ENCODE measurements around the gene ZFP36L1. TPM values are rescaled to one million over a fixed set of nuclear protein-coding genes. Genes with fewer than 3 reads are reported as not detected.

The ZFP36L1 gene
- total and polyA plus RNA-seq, 2 of the 13 experiments (the other 11 are each of a cell fraction or from before 2014, with no cell fraction given), result 7.4 to 10.2 TPM

- Histone ChIP-seq H3K79me2 (ENCODE audit: insufficient read depth, low read length) (no peaks in the 10 kb centered on the region), H3K27me3 (ENCODE audit: control insufficient read depth in 1 of 2, insufficient read depth in 2 of 2, low read length in 2 of 2) (no peaks in the 10 kb centered on the region), H3K4me3 (replicated peaks in 1 of 3; ENCODE audit: insufficient read depth in 1 of 3, low read depth in 2 of 3, low read length in 3 of 3) (no peak overlapping the region), H4K20me1 (ENCODE audit: insufficient read depth, low read length) (no peaks in the 10 kb centered on the region), H3K9me3 (ENCODE audit: low read length) (no peaks in the 10 kb centered on the region), H2AFZ (ENCODE audit: low read length) (no peak overlapping the region), H3K27ac (ENCODE audit: extremely low read length, insufficient read depth, low read length) (no peak overlapping the region), H3K36me3 (replicated peaks in 1 of 2; ENCODE audit: control insufficient read depth in 1 of 2, insufficient read depth in 2 of 2, low read length in 2 of 2) (no peaks in the 10 kb centered on the region), H3K4me1 (ENCODE audit: insufficient read depth, low read length) (peaks cover 91% of the 10 kb centered on the region), H3K4me2 (ENCODE audit: low read depth, low read length) (no peak overlapping the region; the same call in 1 of the 2 replicates), H3K9ac (ENCODE audit: insufficient read depth, low read depth, low read length) (no peak overlapping the region)
- ChIA-PET POLR2A (interaction anchor here (1.2 to 4.4 kb wide), 3 partner anchors 15 to 24 kb away, joined by 3 to 39 read pairs (median 17); no protein-coding TSS in a partner anchor), CTCF (ENCODE audit: low intra/inter-chr PET ratio, low total read pairs) (no interaction called here)
- intact Hi-C loops (cut with micrococcal nuclease; ENCODE audit: unreplicated experiment) (no loop called here), in situ Hi-C loops (cut with HindIII; ENCODE audit: extremely low pct_ligation_motif_present, low pct_unique_long_range_greater_than_20kb) (no loop called here)
- BruUV-seq (replicated peaks), result no TSS peak
- no peak for FAIRE-seq
- WGBS (ENCODE audit: low lambda C conversion rate), result 58% methylated on average over 5 of the region's 5 CpGs
- ATAC-seq, result no peak
- no peak for DNase-seq (ENCODE audit: low spot score)
- TF ChIP-seq DNMT3B (CRISPR knock-in tag; conservative IDR thresholded peaks at IDR 0.05) (no peak), ZFAT (CRISPR knock-in tag; conservative IDR thresholded peaks at IDR 0.05) (no peak), ZNF160 (CRISPR knock-in tag; IDR thresholded peaks at IDR 0.05) (no peak), ZNF574 (CRISPR knock-in tag; IDR thresholded peaks at IDR 0.05) (no peak), NR1H2 (CRISPR knock-in tag; IDR thresholded peaks at IDR 0.05; ENCODE audit: borderline replicate concordance, low read depth) (no peak), XRCC5 (optimal IDR thresholded peaks at IDR 0.05; ENCODE audit: low read length) (no peak), REST (IDR thresholded peaks at IDR 0.05; ENCODE audit: borderline replicate concordance in 1 of 2, low read depth in 1 of 2, low read length in 2 of 2) (no peak), PLSCR1 (CRISPR knock-in tag; IDR thresholded peaks at IDR 0.05; ENCODE audit: borderline replicate concordance) (no peak), SIN3A (IDR thresholded peaks at IDR 0.05; ENCODE audit: borderline replicate concordance, low read depth, low read length) (no peak), FOXP1 (IDR thresholded peaks at IDR 0.05) (no peak), FOXP1 (CRISPR knock-in tag; IDR thresholded peaks at IDR 0.05) (no peak), ZNF3 (CRISPR knock-in tag; IDR thresholded peaks at IDR 0.05) (no peak), TRIM24 (CRISPR knock-in tag; IDR thresholded peaks at IDR 0.05) (no peak), CHD2 (IDR thresholded peaks at IDR 0.05; ENCODE audit: low read depth, low read length) (no peak), NCOR1 (IDR thresholded peaks at IDR 0.05; ENCODE audit: borderline replicate concordance, low read length) (no peak), ZNF788 (CRISPR knock-in tag; IDR thresholded peaks at IDR 0.05; ENCODE audit: borderline replicate concordance) (no peak), ZNF616 (CRISPR knock-in tag; IDR thresholded peaks at IDR 0.05; ENCODE audit: low read depth) (no peak), NFKBIZ (CRISPR knock-in tag; IDR thresholded peaks at IDR 0.05) (no peak)
Observed at GRCh38 chr14:68759937-68760336, 32.9 kb downstream of the ZFP36L1 start.

Measured in HepG2 (cell line).